GM12878 (cell line): Measurements from ENCODE around the gene RASGRF1. TPM values are rescaled to one million over a fixed set of nuclear protein-coding genes. Genes with fewer than 3 reads are reported as not detected.
A peak's percentile ranks its signal among the peaks of the same experiment; 100 is the strongest.

ENCODE experiments used
- JUNB ChIP-seq: IDR thresholded peaks from 2 replicates; pipeline ENCODE4 v1.6.1; 2016; ENCODE audit warnings: antibody characterized with exemption, mild to moderate bottlenecking
- NFIC ChIP-seq: IDR thresholded peaks from 2 replicates; pipeline ENCODE4 v1.6.1; 2012; ENCODE audit warnings: low read depth, mild to moderate bottlenecking, inconsistent platforms, low read length, moderate library complexity
- NR2C1 ChIP-seq: fragments of 450-650 bp; IDR thresholded peaks from 2 replicates; pipeline ENCODE4 v1.6.1; 2017; ENCODE audit warnings: antibody characterized with exemption, mild to moderate bottlenecking, moderate library complexity
- POLR2AphosphoS2 ChIP-seq: IDR thresholded peaks from 2 replicates; pipeline ENCODE4 v1.6.1; 2011; ENCODE audit warnings: low read depth, mild to moderate bottlenecking, low read length, improper control_type of control experiment, moderate library complexity
- RUNX3 ChIP-seq: IDR thresholded peaks from 2 replicates; pipeline ENCODE4 v1.6.1; 2012; ENCODE audit warnings: low read length, inconsistent platforms
- SMAD1 ChIP-seq: fragments of 450-650 bp; IDR thresholded peaks from 2 replicates; pipeline ENCODE4 v1.6.1; 2018; ENCODE audit warnings: mild to moderate bottlenecking, low read depth; ENCODE audit not compliant: partially characterized antibody
- TCF3 ChIP-seq: IDR thresholded peaks from 2 replicates; pipeline ENCODE4 v1.6.1; 2012; ENCODE audit warnings: low read depth, mild to moderate bottlenecking, low read length, borderline replicate concordance; ENCODE audit not compliant: insufficient read depth
- ZNF24 ChIP-seq: fragments of 450-650 bp; IDR thresholded peaks from 2 replicates; pipeline ENCODE4 v1.6.1; 2017; ENCODE audit warnings: antibody characterized with exemption, mild to moderate bottlenecking
- polyA plus RNA-seq, 11 experiments: library from polyadenylated mRNA; depleted of rRNA in 4 of 11; unstranded in 6 of 11; stranded (reverse) in 5 of 11; fragments of >200 nt; fragmentation: Nextera tagmentation in 4 of 11; fragmentation: Illumina TruSeq in 1 of 11; extraction: Ambion mirVana in 4 of 11; extraction: Trizol in 1 of 11; gene quantifications; 1 replicate in 1 of 11; 2 replicates in 10 of 11; pipeline versions ENCODE4 v1.2.1 to v1.2.3, GENCODE V29; 2011 to 2016; ENCODE audit warnings: inconsistent platforms in 2 of 11, missing spikeins in 2 of 11, low read depth in 1 of 11
- total RNA-seq, 4 experiments: library from RNA; depleted of rRNA in 3 of 4; stranded (reverse); fragments of >200 nt in 3 of 4; fragmentation: Illumina TruSeq in 1 of 4; extraction: Trizol in 1 of 4; gene quantifications; 2 replicates each; pipeline versions ENCODE4 v1.2.1 to v1.2.3, GENCODE V29; 2013 to 2021
- TF ChIP-seq, protein P1 (sequence below): fragments of 450-650 bp; IDR thresholded peaks from 2 replicates; pipeline ENCODE4 v1.6.1; 2014; ENCODE audit warnings: mild to moderate bottlenecking
- TF ChIP-seq, protein P2 (sequence below): fragments of 450-650 bp; IDR thresholded peaks from 2 replicates; pipeline ENCODE4 v1.6.1; 2017; ENCODE audit warnings: low read depth, mild to moderate bottlenecking, moderate library complexity

The RASGRF1 gene
- total and polyA plus RNA-seq, 10 of the 15 experiments (the other 5 are each of a cell fraction or from before 2014, with no cell fraction given): 0.20 to 1.9 (median 0.86) TPM

DNA sequence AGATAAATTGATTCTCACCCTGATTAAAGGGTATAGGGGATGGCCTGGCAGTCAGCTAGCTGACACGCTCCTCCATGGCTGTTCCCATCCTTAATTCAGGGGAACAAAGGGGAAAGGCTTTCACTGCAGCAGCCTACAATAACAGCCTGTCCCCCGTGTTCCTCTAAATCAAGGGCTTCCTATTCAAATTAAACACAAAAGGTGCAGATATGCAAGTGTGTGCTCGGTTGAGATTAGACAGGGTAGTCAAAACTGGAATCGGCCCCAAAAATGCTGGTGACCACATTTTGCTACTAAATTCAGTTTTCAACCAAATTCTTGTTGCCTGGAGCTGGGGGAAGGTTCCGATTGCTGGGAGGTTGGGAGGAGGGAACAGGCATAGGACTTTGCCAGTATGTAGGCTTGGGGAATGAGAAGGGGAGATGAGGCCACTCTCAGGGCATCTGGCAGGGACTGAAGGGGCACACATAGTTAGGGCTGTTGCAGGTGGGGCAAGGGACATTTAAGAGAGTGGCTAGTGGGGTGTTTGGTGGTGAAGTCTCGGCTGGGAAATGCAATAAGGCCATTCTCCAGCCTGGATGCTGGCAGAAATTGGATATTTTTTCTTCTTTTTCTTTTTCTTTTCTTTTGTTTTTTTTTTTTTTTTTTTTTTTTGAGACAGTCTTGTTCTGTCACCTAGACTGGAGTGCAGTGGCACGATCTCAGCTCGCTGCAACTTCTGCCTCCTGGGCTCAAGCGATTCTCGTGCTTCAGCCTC lies 112.8 kb downstream of the RASGRF1 start (continued):
- TF ChIP-seq, protein P1, sequence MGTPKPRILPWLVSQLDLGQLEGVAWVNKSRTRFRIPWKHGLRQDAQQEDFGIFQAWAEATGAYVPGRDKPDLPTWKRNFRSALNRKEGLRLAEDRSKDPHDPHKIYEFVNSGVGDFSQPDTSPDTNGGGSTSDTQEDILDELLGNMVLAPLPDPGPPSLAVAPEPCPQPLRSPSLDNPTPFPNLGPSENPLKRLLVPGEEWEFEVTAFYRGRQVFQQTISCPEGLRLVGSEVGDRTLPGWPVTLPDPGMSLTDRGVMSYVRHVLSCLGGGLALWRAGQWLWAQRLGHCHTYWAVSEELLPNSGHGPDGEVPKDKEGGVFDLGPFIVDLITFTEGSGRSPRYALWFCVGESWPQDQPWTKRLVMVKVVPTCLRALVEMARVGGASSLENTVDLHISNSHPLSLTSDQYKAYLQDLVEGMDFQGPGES: no peak
- TF ChIP-seq JUNB: peak; percentile 21; the same call in 1 of the 2 replicates
- TF ChIP-seq RUNX3: peak; percentile 8; the same call in 1 of the 2 replicates
- TF ChIP-seq, protein P2, sequence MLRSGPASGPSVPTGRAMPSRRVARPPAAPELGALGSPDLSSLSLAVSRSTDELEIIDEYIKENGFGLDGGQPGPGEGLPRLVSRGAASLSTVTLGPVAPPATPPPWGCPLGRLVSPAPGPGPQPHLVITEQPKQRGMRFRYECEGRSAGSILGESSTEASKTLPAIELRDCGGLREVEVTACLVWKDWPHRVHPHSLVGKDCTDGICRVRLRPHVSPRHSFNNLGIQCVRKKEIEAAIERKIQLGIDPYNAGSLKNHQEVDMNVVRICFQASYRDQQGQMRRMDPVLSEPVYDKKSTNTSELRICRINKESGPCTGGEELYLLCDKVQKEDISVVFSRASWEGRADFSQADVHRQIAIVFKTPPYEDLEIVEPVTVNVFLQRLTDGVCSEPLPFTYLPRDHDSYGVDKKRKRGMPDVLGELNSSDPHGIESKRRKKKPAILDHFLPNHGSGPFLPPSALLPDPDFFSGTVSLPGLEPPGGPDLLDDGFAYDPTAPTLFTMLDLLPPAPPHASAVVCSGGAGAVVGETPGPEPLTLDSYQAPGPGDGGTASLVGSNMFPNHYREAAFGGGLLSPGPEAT: peak; percentile 62; the same call in 1 of the 2 replicates
- peak; percentile 22; the same call in 1 of the 2 replicates for TF ChIP-seq NFIC
- no peak for TF ChIP-seq ZNF24
- no peak for TF ChIP-seq SMAD1
- TF ChIP-seq NR2C1: no peak
- TF ChIP-seq POLR2AphosphoS2: no peak
- TF ChIP-seq TCF3: no peak
